K562 (cell line): Measurements from ENCODE around the gene SIRPB2. TPM values are rescaled to one million over a fixed set of nuclear protein-coding genes. Genes with fewer than 3 reads are reported as not detected.

Experiments used
- ATAC-seq: fragments of 200-7000 bp; cut with Tn5 transposase; 3 replicates; pipeline ENCODE4 v1.9.1; 2020; ENCODE audit warnings: moderate library complexity
- BruUV-seq: library from RNA; stranded (reverse); fragments of 400-500 nt; replicated peaks from 2 replicates; lab custom pipeline; 2021; lab: Mats Ljungman, UMichigan
- CTCF ChIA-PET: fragments of 300-600 bp; formaldehyde crosslinking; extraction: SDS; loops from one replicate; lab custom pipeline; 2021; ENCODE audit warnings: low intra/inter-chr PET ratio; lab: Yijun Ruan, JAX
- POLR2A ChIA-PET: fragments of 300-600, 350-650 bp; sonication (Branson Sonifier 250); formaldehyde crosslinking; extraction: SDS; loops from one replicate; lab custom pipeline; 2021; ENCODE audit warnings: antibody characterized with exemption, inconsistent platforms; lab: Yijun Ruan, JAX
- DNase-seq, 4 experiments: peaks; one replicate each; pipeline versions ENCODE4 v3.0.0 to v3.0.0-alpha.2; 2011 to 2018; ENCODE audit warnings: low spot score in 3 of 4, mixed read lengths in 3 of 4; ENCODE audit errors: extremely low read depth in 1 of 4
- FAIRE-seq: peaks from 2 replicates; lab custom pipeline; 2011; peaks lifted over from hg19 to GRCh38; lab: Jason Lieb, UNC
- H2AFZ ChIP-seq: 2 replicates; pipeline ENCODE4 v1.6.0; 2011; ENCODE audit warnings: low read depth, low read length, control low read depth, inconsistent platforms
- H3K27ac ChIP-seq: fragments of 200-600 bp; 3 replicates; pipeline ENCODE4 v1.8.0; 2011; ENCODE audit warnings: low read depth, mild to moderate bottlenecking, control low read depth, inconsistent platforms, low read length, moderate library complexity, mixed read lengths; ENCODE audit errors: extremely low read depth
- H3K27me3 ChIP-seq, 2 experiments: fragments of 300-600 bp in 1 of 2; 2 replicates in 1 of 2; 3 replicates in 1 of 2; pipeline versions ENCODE4 v1.6.0 to v1.8.0; 2011; ENCODE audit warnings: inconsistent platforms in 2 of 2, low read length in 2 of 2, mild to moderate bottlenecking in 1 of 2, mixed read lengths in 1 of 2, moderate library complexity in 1 of 2; ENCODE audit not compliant: control insufficient read depth in 2 of 2, insufficient read depth in 2 of 2
- H3K36me3 ChIP-seq: fragments of 300-600 bp; 3 replicates; pipeline ENCODE4 v1.8.0; 2011; ENCODE audit warnings: mild to moderate bottlenecking, low read length, inconsistent platforms; ENCODE audit not compliant: control insufficient read depth, insufficient read depth
- H3K4me1 ChIP-seq, 2 experiments: fragments of 200-600 bp in 1 of 2; replicated peaks in 1 of 2; 2 replicates in 1 of 2; 3 replicates in 1 of 2; pipeline versions ENCODE4 v1.5.1 to v1.8.0; 2011; ENCODE audit warnings: inconsistent platforms in 2 of 2, low read length in 2 of 2, mild to moderate bottlenecking in 1 of 2, mixed read lengths in 1 of 2, moderate library complexity in 1 of 2; ENCODE audit not compliant: control insufficient read depth in 2 of 2, insufficient read depth in 2 of 2
- H3K4me2 ChIP-seq: 2 replicates; pipeline ENCODE4 v1.6.1; 2011; ENCODE audit warnings: low read length, control low read depth, inconsistent platforms, mixed read lengths; ENCODE audit not compliant: insufficient read depth
- H3K4me3 ChIP-seq: fragments of 200-600 bp; sonication (generic), shearing (Covaris generic); 2 replicates; pipeline ENCODE4 v1.5.1; 2016; ENCODE audit warnings: control low read depth, inconsistent platforms
- H3K79me2 ChIP-seq: fragments of 200-600 bp; 3 replicates; pipeline ENCODE4 v1.8.0; 2011; ENCODE audit warnings: low read length, inconsistent platforms; ENCODE audit not compliant: control insufficient read depth, insufficient read depth
- H3K9ac ChIP-seq, 2 experiments: 2 replicates each; pipeline versions ENCODE4 v1.6.0 to v1.6.1; 2011; ENCODE audit warnings: low read depth in 2 of 2, low read length in 2 of 2, control low read depth in 1 of 2, inconsistent platforms in 1 of 2, mild to moderate bottlenecking in 1 of 2, mixed read lengths in 1 of 2; ENCODE audit not compliant: insufficient read depth in 1 of 2
- H3K9me1 ChIP-seq: one replicate; pipeline ENCODE4 v1.6.0; 2011; ENCODE audit warnings: inconsistent platforms, mild to moderate bottlenecking, low read length, moderate library complexity; ENCODE audit not compliant: control insufficient read depth, insufficient read depth
- H3K9me3 ChIP-seq: replicated peaks from 2 replicates; pipeline ENCODE4 v1.5.1; 2011; ENCODE audit warnings: low read depth, low read length, inconsistent platforms; ENCODE audit not compliant: control insufficient read depth, insufficient read depth
- H4K20me1 ChIP-seq: replicated peaks from 2 replicates; pipeline ENCODE4 v1.6.1; 2011; ENCODE audit warnings: low read length, inconsistent platforms, mixed read lengths; ENCODE audit not compliant: control insufficient read depth, insufficient read depth
- CHD2 ChIP-seq: IDR thresholded peaks from 2 replicates; pipeline ENCODE4 v1.6.1; 2011; ENCODE audit warnings: low read depth, low read length
- EHMT2 ChIP-seq: fragments of 450-650 bp; IDR thresholded peaks from 2 replicates; pipeline ENCODE4 v1.6.1; 2018; ENCODE audit warnings: antibody characterized with exemption
- FOXK2 ChIP-seq, 2 experiments: fragments of 450-650 bp; IDR thresholded peaks in 1 of 2; conservative IDR thresholded peaks in 1 of 2; 2 replicates each; pipeline ENCODE4 v1.6.1; 2016; ENCODE audit warnings: low read depth in 2 of 2, mild to moderate bottlenecking in 1 of 2
- RBM14 ChIP-seq: fragments of 200-400 bp; formaldehyde crosslinking; IDR thresholded peaks from 2 replicates; pipeline ENCODE4 v1.6.1; 2018; ENCODE audit warnings: low read depth, mild to moderate bottlenecking, low read length, moderate library complexity, borderline replicate concordance; ENCODE audit not compliant: insufficient read depth
- SETDB1 ChIP-seq: IDR thresholded peaks from one replicate; pipeline ENCODE4 v1.6.1; 2012; ENCODE audit warnings: low read length, control low read depth, inconsistent platforms
- SOX6 ChIP-seq: fragments of 450-650 bp; IDR thresholded peaks from 2 replicates; pipeline ENCODE4 v1.6.1; 2014; ENCODE audit warnings: mild to moderate bottlenecking
- SREBF1 ChIP-seq: fragments of 150-350 bp; IDR thresholded peaks from 2 replicates; pipeline ENCODE4 v1.6.1; 2014; ENCODE audit warnings: antibody characterized with exemption, low read depth, low read length, borderline replicate concordance
- SREBF2 ChIP-seq: sonication (generic); formaldehyde crosslinking; IDR thresholded peaks from 2 replicates; pipeline ENCODE4 v1.4.0; 2020; ENCODE audit warnings: mild to moderate bottlenecking, missing genetic modification reagents
- ZBTB33 ChIP-seq: sonication (generic); formaldehyde crosslinking; IDR thresholded peaks from 2 replicates; pipeline ENCODE4 v1.8.1; 2023; ENCODE audit warnings: mild to moderate bottlenecking, missing genetic modification reagents
- ZNF518B ChIP-seq: fragments of 250-450 bp; sonication (Bioruptor Pico); IDR thresholded peaks from 2 replicates; pipeline ENCODE4 v1.5.0; 2021; ENCODE audit warnings: mild to moderate bottlenecking, moderate library complexity
- WGBS: fragments of 100-300 bp; shearing (Covaris generic); methylation state at CpG from one replicate; pipeline ENCODE4 v1.1.6; 2016; ENCODE audit warnings: low coverage, mixed read lengths; ENCODE audit not compliant: insufficient coverage; ENCODE audit errors: missing lambda C conversion rate; 5-methylcytosine and 5-hydroxymethylcytosine counted together
- in situ Hi-C: fragments of 300-500 bp; cut with MboI; formaldehyde crosslinking; loops from 4 replicates; pipeline ENCODE4 v1.15.0; 2018; ENCODE audit warnings: inconsistent platforms, mixed read lengths
- intact Hi-C: fragments of 100-400 bp; cut with micrococcal nuclease; formaldehyde crosslinking; loops from 2 replicates; pipeline ENCODE4 v1.14.2; 2022
- polyA plus RNA-seq, 8 experiments: library from polyadenylated mRNA; depleted of rRNA in 4 of 8; stranded (reverse) in 5 of 8; unstranded in 3 of 8; fragments of >200 nt; fragmentation: Nextera tagmentation in 2 of 8; fragmentation: Illumina TruSeq in 1 of 8; extraction: Ambion mirVana in 2 of 8; extraction: Trizol in 1 of 8; gene quantifications; 2 replicates each; pipeline versions ENCODE4 v1.2.1 to v1.2.3, GENCODE V29; 2011 to 2014; ENCODE audit warnings: inconsistent platforms in 1 of 8, missing spikeins in 1 of 8
- total RNA-seq, 7 experiments: library from RNA; depleted of rRNA in 6 of 7; stranded (reverse); fragments of >200 nt in 6 of 7; fragmentation: Illumina TruSeq in 2 of 7; extraction: Trizol in 2 of 7; gene quantifications; 2 replicates each; pipeline versions ENCODE4 v1.2.1 to v1.2.3, GENCODE V29; 2011 to 2021; ENCODE audit warnings: low replicate concordance in 1 of 7

SIRPB2 gene
- total and polyA plus RNA-seq, 9 of the 15 experiments (the other 6 are each of a cell fraction or from before 2014, with no cell fraction given) = 0.07 TPM; not detected in 7

GRCh38 chr20:1507276-1507675 lies 16.1 kb upstream of the SIRPB2 start:
- no peaks in the 10 kb centered on the region for H3K9me1 ChIP-seq
- H3K4me1 ChIP-seq = no peaks in the 10 kb centered on the region
- in situ Hi-C loops (loop anchor here (25.0 kb wide), 1 partner anchor 255 kb away; no protein-coding TSS in a partner anchor), intact Hi-C loops (loop anchor here (10.0 kb wide), 1 partner anchor 192 kb away; no protein-coding TSS in a partner anchor)
- DNase-seq (no peak), ATAC-seq (no peak), FAIRE-seq (no peak)
- no peaks in the 10 kb centered on the region for H4K20me1 ChIP-seq
- no peak overlapping the region for H2AFZ ChIP-seq
- no TSS peak for BruUV-seq
- no peak overlapping the region for H3K4me2 ChIP-seq
- H3K27me3 ChIP-seq = 0 out of 5 replicates have a peak, but pooled peaks cover 0 to 6% of the 10 kb centered on the region in 2 experiments
- no peak overlapping the region for H3K4me3 ChIP-seq
- no peak overlapping the region for H3K27ac ChIP-seq
- WGBS = 0% methylated on average over 3 of the region's 3 CpGs
- H3K9me3 ChIP-seq = no peaks in the 10 kb centered on the region
- POLR2A ChIA-PET = interaction anchor here (0.5 to 1.1 kb wide), 2 partner anchors 23 to 270 kb away, joined by 3 to 4 read pairs; no protein-coding TSS in a partner anchor
- CTCF ChIA-PET = no interaction called here
- H3K9ac ChIP-seq = no peak overlapping the region
- no peaks in the 10 kb centered on the region for H3K79me2 ChIP-seq
- H3K36me3 ChIP-seq = no peaks in the 10 kb centered on the region
- TF ChIP-seq SOX6 (no peak), ZBTB33 (CRISPR knock-in tag) (no peak), EHMT2 (no peak), RBM14 (no peak), SREBF2 (CRISPR knock-in tag) (no peak), SREBF1 (no peak), CHD2 (no peak), ZNF518B (CRISPR knock-in tag) (no peak), FOXK2 (conservative IDR thresholded peaks at IDR 0.05 in 1 of 2, IDR thresholded peaks at IDR 0.05 in 1 of 2; ENCODE audit: low read depth in 2 of 2) (no peak), SETDB1 (no peak)
- TF ChIP-seq, all 486 proteins: peak for 0
